Right ventricle myocardium inferior (tissue), 1 donor: ENCODE measurements around the gene ANAPC7. TPM values are rescaled to one million over a fixed set of nuclear protein-coding genes. Genes with fewer than 3 reads are reported as not detected.
"Not testable (repeated sequence)": the region's sequence is repeated elsewhere in the genome, so short reads cannot be mapped to it uniquely, and the experiment has no call there.

Source experiments
- ATAC-seq: fragments of 200-7000 bp; cut with Tn5 transposase; one replicate; pipeline ENCODE4 v1.9.1; 2020; ENCODE audit warnings: mild to moderate bottlenecking, moderate library complexity
- DNase-seq: peaks from one replicate; pipeline ENCODE4 v3.0.0; 2021; ENCODE audit errors: missing footprints
- intact Hi-C: fragments of 100-400 bp; cut with DNase I; formaldehyde crosslinking; loops from one replicate; pipeline ENCODE4 v1.11.0; 2022
- total RNA-seq: library from RNA; stranded (reverse); fragmentation: NEBNext Ultra II Directional; extraction: Animal tissue kit (Norgen Biotek cat#: 25700); gene quantifications from one replicate; pipeline ENCODE4 v1.2.1, GENCODE V29; 2021
- donor health status: DM: no; HTN: yes; CAD: no; lungs with severe emphysema.

Gene ANAPC7
- total RNA-seq, 1 donor from 2014 or later, result 34.4 TPM

DNA sequence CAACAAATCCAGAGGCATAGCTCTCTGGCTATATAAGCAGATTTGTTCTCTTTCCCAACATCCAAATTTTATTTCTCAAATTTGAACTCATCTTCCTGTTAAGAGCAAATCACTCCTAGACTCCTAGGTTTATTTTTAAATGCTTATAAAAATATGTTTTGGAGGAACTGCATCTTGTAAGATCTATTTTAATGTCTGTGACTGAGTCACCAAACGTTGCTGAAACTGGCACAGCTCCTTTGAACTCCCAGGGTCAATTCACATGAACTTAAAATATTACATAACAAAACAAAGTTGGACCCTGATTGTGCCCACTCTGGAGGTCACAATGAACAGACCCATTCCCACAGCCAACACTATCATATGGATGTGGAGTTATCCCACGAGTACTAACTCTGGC, 23.9 kb downstream of the ANAPC7 start:
- intact Hi-C loops, result no loop called here
- no peak for ATAC-seq
- no peak for DNase-seq

- intact Hi-C loops, result no loop called here
- ATAC-seq, result no peak
- DNase-seq, result no peak
These were observed 24.3 kb downstream of the ANAPC7 start for GRCh38 chr12:110379197-110379596.

DNA sequence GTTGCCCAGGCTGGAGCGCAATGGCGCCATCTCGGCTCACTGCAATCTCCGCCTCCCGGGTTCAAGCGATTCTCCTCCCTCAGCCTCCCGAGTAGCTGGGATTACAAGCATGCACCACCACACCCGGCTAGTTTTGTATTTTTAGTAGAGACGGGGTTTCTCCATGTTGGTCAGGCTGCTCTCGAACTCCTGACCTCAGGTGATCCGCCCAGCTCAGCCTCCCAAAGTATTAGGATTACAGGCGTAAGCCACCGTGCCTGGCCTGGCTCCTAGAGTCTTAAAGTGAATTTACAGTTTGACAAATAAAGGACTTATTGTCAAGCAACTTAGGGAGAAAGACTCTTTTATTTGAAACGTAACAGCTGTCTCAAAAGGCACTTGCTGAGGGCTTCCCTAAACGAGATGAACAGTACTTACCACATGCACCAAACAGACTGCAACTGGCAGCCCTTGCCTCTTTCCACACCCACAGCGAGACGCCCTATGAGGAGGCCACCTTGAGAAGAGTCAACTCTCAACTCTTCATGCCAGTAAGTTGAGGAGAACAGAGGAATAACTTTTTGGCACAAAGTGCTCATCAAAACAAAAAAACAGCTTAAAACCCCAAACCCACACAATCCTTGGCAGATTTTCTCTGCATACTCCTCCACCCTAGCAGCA, 25.2 kb downstream of the ANAPC7 start:
- ATAC-seq, intact Hi-C loops, DNase-seq: not testable (repeated sequence)

DNA sequence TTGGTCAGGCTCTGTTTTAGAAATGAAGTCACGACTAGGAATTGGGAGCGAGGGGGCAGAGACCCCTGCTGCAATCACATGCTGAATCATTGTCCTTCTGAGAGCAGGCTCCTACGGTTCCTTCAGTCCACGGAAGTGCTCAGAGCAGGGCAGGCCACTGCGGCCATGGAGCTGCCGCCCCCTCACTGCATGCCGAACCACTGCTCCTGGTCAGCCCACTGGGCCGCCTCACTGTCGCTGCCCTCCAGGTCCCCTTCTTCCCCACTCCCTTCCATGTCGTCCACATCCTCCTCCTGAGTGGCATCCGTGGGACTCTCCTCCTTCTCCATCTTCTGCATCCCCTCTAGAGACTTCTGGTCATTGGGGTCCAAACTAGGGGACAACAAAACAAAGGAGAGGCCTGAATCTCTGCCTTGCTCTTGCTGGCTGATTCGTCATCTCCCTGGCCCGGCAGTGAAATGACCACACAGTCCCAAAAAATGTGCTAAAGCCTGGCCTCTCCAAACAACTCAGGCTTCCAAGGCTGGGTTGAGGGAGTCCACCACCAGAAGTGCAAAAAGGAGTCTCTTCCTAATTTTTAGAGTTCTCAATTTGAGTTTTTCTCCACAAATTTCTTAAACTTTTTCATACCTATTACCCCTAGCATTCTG, 29.4 kb downstream of the ANAPC7 start:
- ATAC-seq (no peak), DNase-seq (no peak)
- intact Hi-C loops, result no loop called here

- intact Hi-C loops, result no loop called here
- DNase-seq, result no peak
- peak; percentile 22 for ATAC-seq
These were observed 30.1 kb downstream of the ANAPC7 start for GRCh38 chr12:110373425-110373824.

DNA sequence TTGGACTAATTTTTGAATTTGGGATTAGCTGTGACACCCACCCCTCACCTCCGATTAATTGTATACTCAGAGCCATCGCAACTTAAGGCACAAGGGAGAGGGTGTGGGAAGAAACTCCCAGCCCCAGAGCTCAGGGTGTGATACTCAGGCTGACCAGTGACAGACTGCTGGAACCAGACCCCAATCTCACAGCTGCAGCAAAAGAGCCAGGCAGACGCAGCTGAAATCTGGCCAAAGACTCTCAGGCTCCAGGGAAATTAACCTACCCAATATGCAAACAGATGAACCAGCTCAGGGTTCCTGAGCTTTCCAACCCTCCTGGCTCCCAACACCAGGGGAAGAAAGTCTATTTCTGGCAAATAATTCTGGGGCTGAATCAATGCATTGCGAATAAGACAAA, 30.5 kb downstream of the ANAPC7 start:
- peak; percentile 79 for ATAC-seq
- no peak for DNase-seq
- intact Hi-C loops, result no loop called here

DNA sequence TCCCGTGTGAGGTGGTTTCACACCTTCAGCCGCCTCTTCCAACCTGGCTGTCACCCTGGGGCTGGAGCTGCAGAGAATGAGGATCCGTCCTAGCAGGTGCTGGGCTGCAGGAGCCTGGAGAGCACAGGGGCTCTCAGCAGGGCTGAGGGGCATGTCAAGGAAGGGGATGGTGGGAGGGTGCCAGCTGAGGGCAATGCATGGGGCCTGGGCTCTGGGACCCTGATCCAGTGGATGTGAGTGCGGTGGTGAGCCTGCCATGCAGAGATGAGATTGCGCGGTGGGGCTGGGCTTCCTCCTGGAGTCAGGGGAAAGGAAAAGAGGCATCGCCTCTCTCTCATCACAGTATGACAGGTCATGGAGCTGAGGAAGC, 31.5 kb downstream of the ANAPC7 start:
- DNase-seq (no peak), ATAC-seq (no peak)
- intact Hi-C loops, result no loop called here

DNA sequence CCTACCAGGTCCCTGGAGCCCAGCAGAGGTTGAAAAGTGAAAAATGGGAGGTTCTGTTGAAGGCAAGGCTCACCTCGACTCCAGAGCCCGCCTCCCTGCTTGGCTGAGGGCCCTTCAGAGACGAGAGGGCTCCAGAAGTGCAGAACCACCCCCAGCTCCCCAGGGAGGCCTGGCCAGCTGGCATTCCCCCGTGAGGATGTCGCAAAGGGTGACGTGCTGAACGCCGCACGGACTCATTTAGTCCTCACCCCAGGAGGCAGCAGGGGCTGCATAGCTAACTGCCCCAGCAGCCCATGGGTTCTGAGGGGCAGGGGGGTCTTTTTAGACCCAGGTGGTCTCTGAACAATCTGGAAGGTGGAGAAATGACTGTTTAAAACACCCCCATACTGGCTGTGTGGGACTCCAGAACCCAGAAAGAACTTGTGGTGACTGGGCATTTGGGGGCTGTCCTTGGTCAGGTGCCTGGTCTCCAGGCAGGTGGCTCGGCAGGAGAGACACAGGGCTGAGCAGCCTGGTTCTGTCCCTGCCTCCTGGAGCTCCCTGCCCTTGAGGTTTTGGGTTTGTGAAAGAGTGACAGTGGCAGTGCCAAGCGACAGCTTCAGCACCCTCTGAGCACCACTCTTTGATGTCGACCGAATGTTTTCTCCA, 32.0 kb downstream of the ANAPC7 start:
- DNase-seq (no peak), ATAC-seq (no peak)
- intact Hi-C loops, result no loop called here

DNA sequence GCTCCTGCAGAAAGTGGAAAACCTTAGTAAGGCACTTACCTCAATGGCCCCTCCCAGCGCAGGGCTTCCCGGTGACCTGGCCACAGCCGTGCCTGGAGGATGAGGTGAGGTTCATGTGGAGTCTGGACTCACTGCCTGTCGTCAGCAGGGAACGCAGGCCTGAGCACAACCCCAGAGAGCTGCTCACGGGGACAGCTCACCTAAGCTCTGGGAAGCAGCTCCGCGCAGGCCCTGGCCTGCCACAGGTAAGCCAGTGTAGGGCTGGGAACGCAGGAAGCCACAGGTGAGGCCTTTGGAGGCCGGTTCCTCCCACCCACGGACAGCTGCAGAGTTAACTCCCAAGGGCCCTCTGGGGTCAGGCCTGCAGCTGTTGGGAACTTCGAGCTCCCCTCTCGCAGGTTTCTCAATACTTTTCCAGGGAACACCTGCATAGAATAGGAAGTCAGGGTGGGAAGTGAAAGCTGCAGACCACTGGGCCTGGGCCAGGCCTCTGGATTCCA, 32.7 kb downstream of the ANAPC7 start:
- DNase-seq, result no peak
- ATAC-seq, result no peak

DNA sequence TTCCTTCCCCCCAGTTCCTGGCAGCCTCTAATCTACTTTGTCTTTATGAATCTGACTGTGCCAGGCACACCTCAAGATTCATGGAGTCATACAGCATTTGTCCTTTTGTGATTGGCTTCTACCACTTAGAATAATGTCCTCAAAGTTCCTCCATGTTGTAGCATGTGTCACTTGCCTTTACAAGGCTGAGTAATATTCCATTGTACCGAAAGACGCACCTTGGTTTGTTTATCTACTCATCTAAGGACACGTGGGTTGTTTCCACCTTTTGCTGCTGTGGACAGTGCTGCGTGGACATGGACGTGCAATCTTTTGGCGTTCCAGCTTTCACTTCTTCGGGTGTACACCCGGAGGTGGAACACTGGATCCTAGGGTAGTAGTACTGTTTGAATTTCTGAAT, 33.5 kb downstream of the ANAPC7 start:
- no peak for DNase-seq
- no peak for ATAC-seq
- intact Hi-C loops, result no loop called here

More for the DNA sequence above, 32.7 kb downstream of the ANAPC7 start:
- intact Hi-C loops, result no loop called here

DNA sequence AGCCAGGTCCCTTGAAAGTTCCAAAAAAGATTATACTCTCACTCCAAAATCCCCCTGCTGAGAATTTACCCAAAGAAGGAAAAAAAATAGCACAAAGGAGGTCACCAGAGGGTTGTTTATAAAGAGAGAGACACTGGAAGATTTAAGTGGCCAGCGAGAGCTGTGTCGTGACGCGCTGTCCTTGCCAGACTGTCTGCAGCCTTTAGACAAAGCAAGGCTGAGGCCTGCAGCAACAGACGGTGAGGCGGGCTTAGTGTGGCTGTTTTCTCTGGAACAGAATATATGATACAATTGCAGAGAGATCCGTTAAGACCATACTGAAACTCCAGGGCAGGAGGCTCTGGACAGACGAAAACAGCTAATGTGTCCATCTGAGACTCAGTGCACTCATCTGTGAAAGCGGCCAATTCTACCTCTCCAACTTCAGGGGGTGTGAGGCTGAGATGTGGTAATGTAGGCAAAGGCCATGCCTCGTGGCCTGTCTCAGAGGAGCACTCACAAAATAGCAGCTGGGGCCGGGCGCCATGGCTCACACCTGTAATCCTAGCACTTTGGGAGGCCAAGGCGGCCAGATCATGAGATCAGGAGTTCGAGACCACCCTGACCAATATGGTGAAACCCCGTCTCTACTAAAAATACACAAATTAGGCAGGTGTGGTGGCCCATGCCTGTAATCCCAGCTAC, 36.2 kb downstream of the ANAPC7 start:
- ATAC-seq (no peak), DNase-seq (no peak)
- intact Hi-C loops, result no loop called here

- intact Hi-C loops, result no loop called here
- ATAC-seq (no peak), DNase-seq (no peak)
These were observed 37.0 kb downstream of the ANAPC7 start for GRCh38 chr12:110366321-110367142.

GRCh38 chr12:110365489-110366320, 37.8 kb downstream of the ANAPC7 start:
- DNase-seq (no peak), ATAC-seq (no peak)
- intact Hi-C loops, result no loop called here

DNA sequence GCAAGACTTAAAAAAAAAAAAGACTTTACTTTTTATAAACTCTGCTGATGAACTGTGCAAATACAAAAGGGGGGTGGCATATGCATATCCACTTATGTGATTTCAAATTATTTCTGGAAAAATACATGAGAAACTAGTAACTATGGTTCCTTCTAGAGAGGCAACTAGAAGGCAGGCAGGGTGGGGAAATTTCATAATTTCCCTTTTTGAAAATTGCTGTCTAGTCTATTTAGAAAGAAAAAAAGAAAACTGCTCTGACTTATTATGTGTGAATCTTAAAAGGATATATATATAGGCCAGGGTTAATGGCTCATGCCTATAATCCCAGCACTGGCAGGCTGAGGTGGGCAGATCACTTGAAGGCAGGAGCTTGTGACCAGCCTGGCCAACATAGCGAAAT, 42.3 kb downstream of the ANAPC7 start:
- DNase-seq, result no peak
- intact Hi-C loops, result no loop called here
- no peak for ATAC-seq

- intact Hi-C loops, ATAC-seq, DNase-seq: not testable (repeated sequence)
These were observed 45.0 kb downstream of the ANAPC7 start for GRCh38 chr12:110358384-110359097.

- ATAC-seq, result no peak
- no peak for DNase-seq
- intact Hi-C loops, result no loop called here
These were observed 48.4 kb downstream of the ANAPC7 start for GRCh38 chr12:110355073-110355472.

DNA sequence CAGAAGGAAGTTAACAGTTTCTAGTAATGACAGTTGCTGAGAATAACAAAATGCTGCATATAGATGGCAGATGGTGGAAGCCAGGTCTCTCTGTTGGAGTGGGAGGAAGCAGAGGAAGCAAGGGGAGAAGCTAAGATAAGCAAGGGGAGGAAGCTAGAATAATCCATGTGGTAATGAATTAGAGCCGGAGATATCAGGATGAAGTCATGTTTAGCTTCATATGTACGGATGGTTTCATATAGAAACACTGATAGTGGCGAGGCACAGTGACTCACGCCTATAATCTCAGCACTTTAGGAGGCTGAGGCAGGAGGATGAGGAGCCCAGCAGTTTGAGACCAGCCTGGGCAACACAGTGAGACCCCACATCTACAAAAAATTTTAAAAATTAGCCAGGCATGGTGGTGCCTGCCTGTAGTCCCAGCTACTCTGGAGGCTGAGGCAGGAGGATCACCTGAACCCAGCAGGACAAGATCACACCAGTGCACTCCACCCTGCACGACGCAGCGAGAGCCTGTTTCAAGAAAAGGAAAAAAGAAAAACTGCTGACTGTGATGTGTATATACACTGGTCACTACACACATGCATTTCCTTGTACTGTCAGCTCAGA, 49.2 kb downstream of the ANAPC7 start:
- ATAC-seq (peak; percentile 7), DNase-seq (no peak)
- intact Hi-C loops, result no loop called here
